Stomach (tissue), 9 donors: Measurements from ENCODE around the gene FBXO48. TPM values are rescaled to one million over a fixed set of nuclear protein-coding genes. Genes with fewer than 3 reads are reported as not detected.

Source experiments
- DNase-seq, 2 donors: peaks; one replicate each; pipeline versions ENCODE4 v3.0.0 to v3.0.0-alpha.2; 2013 to 2019
- H3K27ac ChIP-seq, 5 donors: fragments of 200-600 bp in 4 of 5; sonication (generic) in 4 of 5; one replicate each; pipeline ENCODE4 v1.5.1; 2013 to 2019; ENCODE audit warnings: mild to moderate bottlenecking in 1 of 5, moderate library complexity in 1 of 5
- H3K27me3 ChIP-seq, 3 donors: fragments of 200-600 bp; sonication (generic); one replicate each; pipeline ENCODE4 v1.5.1; 2017 to 2019; ENCODE audit warnings: mixed run types in 1 of 3
- H3K36me3 ChIP-seq, 4 donors: fragments of 200-600 bp; sonication (generic); 1 replicate in 3 of 4; 2 replicates in 1 of 4; pipeline ENCODE4 v1.5.1; 2016 to 2019
- H3K4me1 ChIP-seq, 4 donors: fragments of 200-600 bp; sonication (generic); one replicate each; pipeline ENCODE4 v1.5.1; 2016 to 2019
- H3K4me3 ChIP-seq, 4 donors: fragments of 200-600 bp; sonication (generic) in 3 of 4; one replicate each; pipeline ENCODE4 v1.5.1; 2016 to 2019; ENCODE audit warnings: mild to moderate bottlenecking in 1 of 4
- H3K9me3 ChIP-seq, 4 donors: fragments of 200-600 bp; sonication (generic); one replicate each; pipeline ENCODE4 v1.5.1; 2016 to 2019
- EP300 ChIP-seq: sonication (generic); formaldehyde crosslinking; IDR thresholded peaks from one replicate; pipeline ENCODE4 v1.6.1; 2017; ENCODE audit warnings: antibody characterized with exemption
- POLR2A ChIP-seq, 4 donors: fragments of 450-650 bp; IDR thresholded peaks; one replicate each; pipeline ENCODE4 v1.6.1; 2016; ENCODE audit warnings: antibody characterized with exemption in 4 of 4, control low read depth in 2 of 4, mild to moderate bottlenecking in 1 of 4, moderate library complexity in 1 of 4
- POLR2AphosphoS5 ChIP-seq, 3 donors: sonication (generic); formaldehyde crosslinking; IDR thresholded peaks; one replicate each; pipeline ENCODE4 v1.6.1; 2016; ENCODE audit warnings: antibody characterized with exemption in 3 of 3
- WGBS, 5 donors: extraction: QIAGEN DNeasy Blood & Tissue Kit in 3 of 5; methylation state at CpG; one replicate each; pipeline versions ENCODE4 v1.1.5 to v1.1.7; 2013 to 2018; 5-methylcytosine and 5-hydroxymethylcytosine counted together
- intact Hi-C: fragments of 100-400 bp; cut with DNase I; formaldehyde crosslinking; loops from one replicate; pipeline ENCODE4 v1.15.1; 2023; ENCODE audit warnings: low total_unique reads
- polyA plus RNA-seq, 3 donors: library from polyadenylated mRNA; stranded (reverse); fragments of 200-250 nt; gene quantifications; one replicate each; pipeline ENCODE4 v1.2.3, GENCODE V29; 2013
- total RNA-seq, 5 donors: library from RNA; depleted of rRNA; stranded (reverse); fragments of >200 nt; gene quantifications; one replicate each; pipeline versions ENCODE4 v1.1.0 to v1.2.3, GENCODE V29; 2014 to 2016
- TF ChIP-seq, protein P1 (sequence below), 7 experiments: fragments of 450-650 bp in 4 of 7; fragments of 200-600 bp in 3 of 7; sonication (generic) in 3 of 7; IDR thresholded peaks; one replicate each; pipeline ENCODE4 v1.5.1; 2016 to 2019; ENCODE audit warnings: antibody characterized with exemption in 7 of 7, control low read depth in 2 of 7, mild to moderate bottlenecking in 1 of 7
- donor health status: healthy with polysubstance abuse.
- donor health status: Bipolar disorder and iron deficiency.
- donor health status: healthy.

The FBXO48 gene
- total and polyA plus RNA-seq, 8 donors, result 0.43 to 1.2 (median 0.58) TPM; not detected in 1

DNA sequence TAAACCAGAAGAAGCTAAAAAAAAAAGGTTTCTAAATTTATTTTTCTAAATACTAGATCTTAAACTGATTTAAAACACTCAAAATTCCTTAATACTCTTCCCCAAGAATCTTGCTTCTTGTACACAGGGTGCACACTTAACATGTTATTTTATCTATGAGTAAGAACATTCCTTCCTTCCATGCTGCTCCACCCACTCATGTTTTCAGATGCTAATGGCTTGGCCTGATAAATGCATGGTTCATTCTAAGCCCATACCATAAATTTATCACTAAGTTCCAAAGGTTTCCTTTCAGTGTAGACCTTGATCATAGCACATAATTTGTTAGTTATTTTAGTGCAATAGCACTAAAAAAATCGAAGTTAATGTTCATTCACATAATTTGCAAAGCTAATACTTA, 8.1 kb downstream of the FBXO48 start:
- H3K9me3 ChIP-seq, result no peaks in the 10 kb centered on the region
- no peaks in the 10 kb centered on the region for H3K27me3 ChIP-seq
- TF ChIP-seq, protein P1, sequence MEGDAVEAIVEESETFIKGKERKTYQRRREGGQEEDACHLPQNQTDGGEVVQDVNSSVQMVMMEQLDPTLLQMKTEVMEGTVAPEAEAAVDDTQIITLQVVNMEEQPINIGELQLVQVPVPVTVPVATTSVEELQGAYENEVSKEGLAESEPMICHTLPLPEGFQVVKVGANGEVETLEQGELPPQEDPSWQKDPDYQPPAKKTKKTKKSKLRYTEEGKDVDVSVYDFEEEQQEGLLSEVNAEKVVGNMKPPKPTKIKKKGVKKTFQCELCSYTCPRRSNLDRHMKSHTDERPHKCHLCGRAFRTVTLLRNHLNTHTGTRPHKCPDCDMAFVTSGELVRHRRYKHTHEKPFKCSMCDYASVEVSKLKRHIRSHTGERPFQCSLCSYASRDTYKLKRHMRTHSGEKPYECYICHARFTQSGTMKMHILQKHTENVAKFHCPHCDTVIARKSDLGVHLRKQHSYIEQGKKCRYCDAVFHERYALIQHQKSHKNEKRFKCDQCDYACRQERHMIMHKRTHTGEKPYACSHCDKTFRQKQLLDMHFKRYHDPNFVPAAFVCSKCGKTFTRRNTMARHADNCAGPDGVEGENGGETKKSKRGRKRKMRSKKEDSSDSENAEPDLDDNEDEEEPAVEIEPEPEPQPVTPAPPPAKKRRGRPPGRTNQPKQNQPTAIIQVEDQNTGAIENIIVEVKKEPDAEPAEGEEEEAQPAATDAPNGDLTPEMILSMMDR (IDR thresholded peaks at IDR 0.05), result no peak
- no peak for TF ChIP-seq EP300
- no peak for TF ChIP-seq POLR2AphosphoS5 (IDR thresholded peaks at IDR 0.05)
- TF ChIP-seq POLR2A (IDR thresholded peaks at IDR 0.05), result no peak
- H3K36me3 ChIP-seq, result no peaks in the 10 kb centered on the region
- WGBS, 5 donors, result 52 to 67% (median 56%) methylated on average over 1 of the region's 1 CpG
- H3K27ac ChIP-seq, result no peak overlapping the region
- intact Hi-C loops, result no loop called here
- H3K4me1 ChIP-seq, result peaks cover 0 to 6% (median 0%) of the 10 kb centered on the region in 4 donors
- DNase-seq, result no peak
- H3K4me3 ChIP-seq, result no peak overlapping the region

- Histone ChIP-seq H3K36me3 (no peaks in the 10 kb centered on the region), H3K4me1 (no peaks in the 10 kb centered on the region), H3K27me3 (no peaks in the 10 kb centered on the region), H3K9me3 (no peaks in the 10 kb centered on the region), H3K4me3 (no peak overlapping the region), H3K27ac (no peak overlapping the region)
- intact Hi-C loops, result no loop called here
- no peak for DNase-seq
- 85 to 94% (median 89%) methylated on average over 4 of the region's 4 CpGs for WGBS, 5 donors
- TF ChIP-seq, protein P1 (IDR thresholded peaks at IDR 0.05), result no peak
- no peak for TF ChIP-seq POLR2A (IDR thresholded peaks at IDR 0.05)
- TF ChIP-seq POLR2AphosphoS5 (IDR thresholded peaks at IDR 0.05), result no peak
- no peak for TF ChIP-seq EP300
Measured at GRCh38 chr2:68456198-68456597, 10.9 kb downstream of the FBXO48 start.

GRCh38 chr2:68454719-68455118, 12.4 kb downstream of the FBXO48 start:
- DNase-seq, result no peak
- TF ChIP-seq POLR2AphosphoS5 (IDR thresholded peaks at IDR 0.05) (no peak), EP300 (no peak), POLR2A (IDR thresholded peaks at IDR 0.05) (no peak)
- TF ChIP-seq, protein P1 (IDR thresholded peaks at IDR 0.05), result no peak
- Histone ChIP-seq H3K9me3 (no peaks in the 10 kb centered on the region), H3K27me3 (no peaks in the 10 kb centered on the region), H3K27ac (no peak overlapping the region), H3K4me3 (no peak overlapping the region), H3K4me1 (no peaks in the 10 kb centered on the region), H3K36me3 (no peaks in the 10 kb centered on the region)
- intact Hi-C loops, result no loop called here
- 88 to 93% (median 91%) methylated on average over 3 of the region's 3 CpGs for WGBS, 5 donors

DNA sequence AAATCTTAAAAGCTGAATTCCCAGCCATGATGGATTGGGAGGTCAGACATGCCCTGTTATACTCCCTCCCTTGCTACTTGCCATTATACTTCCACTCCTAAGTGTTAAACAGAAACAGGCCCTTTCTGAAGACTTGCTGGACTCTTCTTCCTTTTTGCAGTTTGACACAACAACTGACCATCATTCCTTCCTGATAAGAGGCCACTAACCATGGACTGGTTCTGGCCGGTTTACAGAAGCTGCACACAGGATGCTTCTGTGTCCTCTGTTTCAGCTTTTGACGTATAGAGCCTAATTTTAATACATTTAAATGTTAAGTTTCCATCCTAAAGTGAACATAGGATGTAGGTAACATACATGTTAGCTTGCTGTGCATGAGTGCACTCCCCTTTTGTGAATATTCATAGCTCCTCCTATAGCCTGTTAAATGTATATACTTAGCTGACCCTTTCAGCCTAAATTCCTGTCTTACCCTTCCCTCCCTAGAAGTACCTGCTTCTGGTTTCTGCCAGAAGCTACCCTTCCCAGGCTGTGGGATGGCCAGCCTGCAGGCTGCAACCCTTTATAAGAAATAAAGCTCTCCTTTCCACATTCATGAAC, 13.2 kb downstream of the FBXO48 start:
- no peaks in the 10 kb centered on the region for H3K9me3 ChIP-seq
- H3K27ac ChIP-seq, result no peak overlapping the region
- H3K4me1 ChIP-seq, result no peaks in the 10 kb centered on the region
- TF ChIP-seq, protein P1 (IDR thresholded peaks at IDR 0.05), result no peak
- TF ChIP-seq EP300 (no peak), POLR2A (IDR thresholded peaks at IDR 0.05) (no peak), POLR2AphosphoS5 (IDR thresholded peaks at IDR 0.05) (no peak)
- intact Hi-C loops, result no loop called here
- 62 to 74% (median 68%) methylated on average over 2 of the region's 2 CpGs for WGBS, 5 donors
- no peak overlapping the region for H3K4me3 ChIP-seq
- H3K36me3 ChIP-seq, result no peaks in the 10 kb centered on the region
- DNase-seq, result no peak
- no peaks in the 10 kb centered on the region for H3K27me3 ChIP-seq
